ENCODE data around the gene ITIH5.

Gene ITIH5

GRCh38 chr10:7525314-7526016, 141.3 kb downstream of the ITIH5 start:
- no peak overlapping the region for H3K4me3 ChIP-seq (replicated peaks; ENCODE audit: low read depth, low read length)
- peak; percentile 77 for TF ChIP-seq CTCF (IDR thresholded peaks at IDR 0.05; ENCODE audit: low read length, missing control alignments)
- DNase-seq (ENCODE audit: low read depth) = peak; percentile 82

- no peak for DNase-seq (ENCODE audit: low read depth)
- TF ChIP-seq CTCF (IDR thresholded peaks at IDR 0.05; ENCODE audit: low read length, missing control alignments) = no peak
- no peak overlapping the region for H3K4me3 ChIP-seq (replicated peaks; ENCODE audit: low read depth, low read length)
Observed at GRCh38 chr10:7523656-7524055, 143.1 kb downstream of the ITIH5 start.

GRCh38 chr10:7520507-7521485, 146.0 kb downstream of the ITIH5 start:
- TF ChIP-seq CTCF (IDR thresholded peaks at IDR 0.05; ENCODE audit: low read length, missing control alignments) = no peak

GRCh38 chr10:7519351-7519750, 147.4 kb downstream of the ITIH5 start:
- no peak overlapping the region for H3K4me3 ChIP-seq (replicated peaks; ENCODE audit: low read depth, low read length)
- no peak for DNase-seq (ENCODE audit: low read depth)
- no peak for TF ChIP-seq CTCF (IDR thresholded peaks at IDR 0.05; ENCODE audit: low read length, missing control alignments)

More at GRCh38 chr10:7520507-7521485, 146.0 kb downstream of the ITIH5 start:
- no peak overlapping the region for H3K4me3 ChIP-seq (replicated peaks; ENCODE audit: low read depth, low read length)
- DNase-seq (ENCODE audit: low read depth) = no peak

GRCh38 chr10:7518693-7519092, 148.1 kb downstream of the ITIH5 start:
- no peak for DNase-seq (ENCODE audit: low read depth)
- TF ChIP-seq CTCF (IDR thresholded peaks at IDR 0.05; ENCODE audit: low read length, missing control alignments) = no peak
- H3K4me3 ChIP-seq (replicated peaks; ENCODE audit: low read depth, low read length) = no peak overlapping the region

- H3K4me3 ChIP-seq (replicated peaks; ENCODE audit: low read depth, low read length) = no peak overlapping the region
- DNase-seq (ENCODE audit: low read depth) = no peak
- TF ChIP-seq CTCF (IDR thresholded peaks at IDR 0.05; ENCODE audit: low read length, missing control alignments) = no peak
Observed at GRCh38 chr10:7515439-7515838, 151.3 kb downstream of the ITIH5 start.

Measured in fibroblast of pulmonary artery (primary cell).